ENCODE results near the gene LRRC28.

LRRC28 gene

DNA sequence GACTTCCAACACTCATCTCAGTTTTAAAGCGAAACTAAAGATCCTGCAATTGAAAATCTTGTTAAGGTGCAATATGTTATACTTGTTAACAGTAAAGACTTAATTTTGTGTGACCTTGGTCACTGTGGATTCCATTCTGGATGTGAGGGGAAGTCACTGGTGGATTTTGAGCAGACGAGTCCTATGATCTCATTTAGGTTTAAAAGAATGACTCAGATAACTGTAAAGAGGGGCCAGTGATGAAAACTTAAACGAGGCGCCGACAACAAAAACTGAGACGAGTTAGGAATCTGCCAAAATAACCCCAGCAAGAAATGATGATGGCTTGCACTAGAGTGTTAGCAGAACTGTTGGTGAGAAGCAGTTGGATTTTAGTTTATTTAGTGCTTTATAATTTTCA is 56.5 kb downstream of the LRRC28 start:
- no peak for DNase-seq

DNA sequence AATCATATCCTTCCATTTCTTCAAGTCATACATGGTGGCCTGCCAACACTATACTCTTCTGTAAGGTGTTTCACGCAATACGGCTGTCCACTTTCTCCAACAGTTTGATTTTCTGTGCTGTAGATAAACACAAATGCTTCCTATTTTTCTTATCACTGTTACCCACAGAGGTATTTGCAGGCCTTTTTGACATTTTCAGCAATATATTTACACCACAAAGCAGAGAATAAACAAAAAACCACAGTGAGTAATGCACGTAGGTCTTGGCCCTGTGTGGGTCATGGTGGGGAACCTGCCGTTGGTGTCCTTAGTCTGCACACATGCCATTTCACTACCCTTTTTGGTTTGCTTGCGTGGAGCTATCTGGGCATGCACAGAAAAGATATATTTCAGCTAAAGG is 59.5 kb downstream of the LRRC28 start:
- no peak for DNase-seq

DNA sequence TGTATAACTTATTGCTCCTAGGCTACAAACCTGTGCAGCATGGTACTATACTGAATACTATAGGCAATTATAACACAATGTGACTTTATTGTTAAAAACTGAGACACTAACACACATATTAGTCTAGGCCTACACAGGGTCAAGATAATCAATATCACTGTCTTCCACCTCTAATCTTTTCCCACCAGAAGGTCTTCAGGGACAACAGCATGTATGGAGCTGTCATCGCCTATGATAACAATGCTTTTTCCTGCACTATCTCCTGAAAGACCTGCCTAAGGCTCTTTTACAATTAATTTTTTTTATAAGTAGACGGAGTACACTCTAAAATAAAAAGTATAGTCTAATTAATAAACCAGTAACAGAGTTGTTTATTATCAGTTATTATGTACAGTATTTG is 60.9 kb downstream of the LRRC28 start:
- DNase-seq: no peak

- DNase-seq: no peak
Measured at GRCh38 chr15:99312794-99313193, 61.5 kb downstream of the LRRC28 start.

GRCh38 chr15:99315636-99316035 is 64.4 kb downstream of the LRRC28 start:
- no peak for DNase-seq

DNA sequence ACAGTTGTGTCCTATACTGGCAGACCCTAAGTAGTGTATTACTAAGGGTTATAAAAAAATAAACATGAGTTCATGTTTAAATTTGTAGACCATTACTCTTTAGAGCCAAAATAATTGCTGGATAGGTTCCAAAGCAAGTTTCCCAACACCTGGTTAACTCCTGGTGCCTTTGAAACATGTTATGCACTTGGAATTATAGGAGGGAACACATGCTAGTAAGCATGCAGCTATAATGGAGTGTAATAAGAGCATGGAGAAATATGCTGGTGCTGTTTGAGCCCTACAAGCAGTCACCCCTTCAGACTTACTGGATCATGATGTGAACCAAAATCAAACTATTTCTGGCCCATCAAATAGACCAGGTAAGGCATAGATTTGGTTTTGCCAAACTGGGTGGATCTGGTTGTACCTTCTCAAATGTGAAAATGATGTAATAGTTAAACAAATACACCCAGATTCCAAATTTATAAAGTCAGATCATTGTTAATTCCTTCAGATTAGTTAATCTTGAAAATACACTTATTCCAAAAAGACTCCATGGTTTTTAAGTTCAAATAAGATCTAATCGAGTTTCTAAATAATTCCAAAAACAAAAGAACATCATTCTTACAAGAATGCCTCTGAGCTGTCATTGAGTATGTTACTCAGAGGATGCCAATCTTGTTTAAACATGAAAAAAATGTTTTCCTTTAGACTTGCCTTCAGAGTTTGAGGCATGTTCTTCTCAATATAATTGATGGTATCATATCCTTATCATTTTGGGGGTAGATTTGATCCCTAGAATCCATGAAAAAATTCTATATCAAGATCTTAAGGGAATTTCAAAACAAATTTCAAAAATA is 69.3 kb downstream of the LRRC28 start:
- no peak for DNase-seq

DNA sequence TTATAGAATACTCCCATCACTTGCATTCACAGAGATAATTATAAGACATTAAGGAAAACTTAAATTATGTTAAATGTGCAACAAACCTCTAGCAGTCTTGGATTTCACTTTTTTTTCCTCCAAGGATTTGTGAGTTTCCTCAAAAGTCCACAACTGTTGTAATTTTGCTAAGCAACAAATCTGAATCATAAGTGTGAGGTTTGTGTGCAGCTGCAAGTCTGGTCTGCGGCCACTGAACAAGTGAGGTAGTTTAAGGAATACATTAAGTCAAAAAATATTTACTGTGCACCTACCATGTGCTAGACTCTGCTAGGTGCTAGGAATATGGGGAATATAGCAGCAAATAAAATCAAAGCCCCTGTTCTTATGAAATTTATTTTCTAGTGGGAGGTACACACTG is 70.2 kb downstream of the LRRC28 start:
- no peak for DNase-seq

- no peak for DNase-seq
Measured at GRCh38 chr15:99322643-99323405, 71.5 kb downstream of the LRRC28 start.

GRCh38 chr15:99324082-99324620 is 72.9 kb downstream of the LRRC28 start:
- DNase-seq: peak; percentile 92

GRCh38 chr15:99324700-99325099 is 73.4 kb downstream of the LRRC28 start:
- DNase-seq: no peak

DNA sequence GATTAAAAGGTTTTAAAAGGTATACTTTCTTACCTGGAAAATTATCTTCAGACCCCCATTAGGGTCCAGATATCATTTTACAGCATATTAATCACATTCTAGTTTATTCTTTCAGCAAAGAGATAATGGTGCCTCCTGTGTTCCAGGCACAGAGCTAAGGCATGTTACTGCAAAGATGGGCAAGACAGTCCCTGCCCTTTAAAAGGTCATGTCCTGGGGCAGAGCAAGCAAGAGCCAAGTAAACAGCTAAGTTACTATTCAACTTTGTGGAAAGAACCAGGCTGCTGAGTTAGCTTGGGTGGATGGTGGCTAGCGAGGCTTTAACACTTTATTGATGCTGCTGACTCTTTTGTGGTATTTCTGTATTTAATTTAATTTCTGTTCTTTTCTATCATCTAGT is 75.0 kb downstream of the LRRC28 start:
- DNase-seq: no peak

DNA sequence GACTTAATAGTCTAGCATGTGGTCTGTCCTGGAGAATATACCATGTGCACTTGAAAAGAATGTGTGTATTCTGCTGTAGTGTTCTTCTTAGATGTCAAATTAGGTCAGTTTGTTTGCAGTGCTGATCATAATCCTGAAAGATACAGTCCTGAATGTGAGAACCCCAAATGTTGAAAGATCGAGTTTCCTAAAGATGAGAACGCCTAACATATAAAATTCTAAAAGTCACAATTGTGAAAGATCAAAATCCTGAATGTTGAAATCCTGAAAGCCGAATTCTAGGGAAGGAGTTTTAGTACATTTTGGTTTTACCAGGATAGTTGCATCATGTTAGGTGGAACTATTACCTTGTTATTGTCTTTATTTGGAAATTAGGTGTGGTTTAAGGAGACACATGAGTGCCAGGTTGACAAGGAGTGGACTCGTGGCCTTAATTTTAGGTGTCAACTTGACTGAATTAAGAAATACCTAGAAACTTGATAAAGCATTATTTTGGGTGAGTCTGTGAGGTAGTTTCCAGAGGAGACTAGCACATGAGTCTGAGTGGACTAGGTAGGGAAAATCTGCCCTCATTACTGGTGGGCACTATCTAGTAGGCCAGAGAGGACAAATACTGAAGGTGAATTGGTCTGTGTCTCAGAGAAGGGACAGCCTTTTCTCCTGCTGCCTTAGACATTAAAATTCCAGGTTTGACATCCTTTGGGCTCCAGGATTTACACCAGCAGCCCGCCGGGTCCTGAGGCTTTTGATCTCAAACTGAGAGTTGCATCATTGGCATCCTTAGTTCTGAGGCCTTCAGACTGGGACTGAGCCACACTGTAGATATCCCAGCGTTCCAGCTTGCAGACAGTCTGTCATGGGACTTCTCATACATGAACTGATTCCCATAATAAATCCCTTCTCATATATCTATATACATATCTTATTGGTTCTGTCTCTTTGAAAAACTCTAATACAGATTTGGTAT is 77.1 kb downstream of the LRRC28 start:
- DNase-seq: peak; percentile 40

- no peak for DNase-seq
Measured at GRCh38 chr15:99331381-99331780, 80.1 kb downstream of the LRRC28 start.

DNA sequence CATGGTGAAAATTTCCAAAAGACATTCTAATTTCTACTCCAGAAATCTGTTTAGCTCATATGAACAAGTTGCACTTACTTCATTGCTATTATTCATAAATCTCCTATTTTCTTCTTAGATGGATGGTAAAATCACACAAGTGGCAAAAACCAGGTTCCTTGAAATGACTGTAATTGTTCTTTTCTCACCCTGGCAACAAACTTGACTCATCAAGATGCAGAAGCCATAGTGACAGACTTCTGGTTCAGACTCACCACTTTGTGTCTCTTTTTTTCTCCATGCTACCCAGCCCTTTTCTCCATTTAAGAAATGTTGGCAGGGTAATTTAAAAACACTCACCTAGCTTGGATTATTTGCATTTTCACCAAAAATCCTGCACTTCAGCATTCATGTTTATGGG is 82.1 kb downstream of the LRRC28 start:
- DNase-seq: no peak

DNA sequence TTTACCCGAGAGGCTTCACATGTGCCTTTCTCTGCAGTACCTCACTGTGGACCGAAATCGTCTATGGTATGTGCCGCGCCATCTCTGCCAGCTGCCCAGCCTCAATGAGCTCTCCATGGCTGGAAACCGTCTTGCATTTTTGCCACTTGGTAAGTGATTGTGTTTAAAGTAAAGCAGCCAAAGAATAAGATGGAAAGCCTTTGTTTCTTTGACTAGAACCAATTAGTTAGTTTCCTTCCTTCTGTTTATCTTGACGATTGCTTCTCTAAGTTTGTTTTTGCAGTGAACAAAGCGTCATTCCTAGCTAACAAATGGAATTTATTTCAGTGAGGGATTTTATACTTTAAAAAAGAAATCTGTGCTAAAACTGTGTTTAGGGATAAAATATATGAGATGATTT is 82.7 kb downstream of the LRRC28 start:
- DNase-seq: no peak

GRCh38 chr15:99335508-99335907 is 84.2 kb downstream of the LRRC28 start:
- DNase-seq: no peak

DNA sequence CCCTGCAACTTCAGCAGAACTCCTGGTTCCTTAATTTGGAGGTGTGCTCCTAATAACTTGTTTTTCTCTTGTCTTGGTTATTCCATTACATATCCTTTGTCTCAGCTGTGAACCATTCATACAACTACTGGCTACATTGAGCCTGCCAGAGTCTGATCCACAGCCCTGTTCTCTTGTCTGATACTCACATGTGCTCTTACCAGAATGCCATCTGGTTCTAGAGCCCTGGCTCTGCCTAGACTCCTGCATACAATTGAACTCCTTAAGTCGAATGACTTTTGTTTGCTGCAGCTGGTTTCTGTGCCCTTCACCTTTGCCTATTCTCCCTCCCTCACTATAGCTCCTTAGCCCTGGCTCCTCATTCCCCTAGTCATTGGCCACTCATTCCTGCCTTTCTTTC is 85.5 kb downstream of the LRRC28 start:
- DNase-seq: no peak

GRCh38 chr15:99340347-99340746 is 89.1 kb downstream of the LRRC28 start:
- no peak for DNase-seq

DNA sequence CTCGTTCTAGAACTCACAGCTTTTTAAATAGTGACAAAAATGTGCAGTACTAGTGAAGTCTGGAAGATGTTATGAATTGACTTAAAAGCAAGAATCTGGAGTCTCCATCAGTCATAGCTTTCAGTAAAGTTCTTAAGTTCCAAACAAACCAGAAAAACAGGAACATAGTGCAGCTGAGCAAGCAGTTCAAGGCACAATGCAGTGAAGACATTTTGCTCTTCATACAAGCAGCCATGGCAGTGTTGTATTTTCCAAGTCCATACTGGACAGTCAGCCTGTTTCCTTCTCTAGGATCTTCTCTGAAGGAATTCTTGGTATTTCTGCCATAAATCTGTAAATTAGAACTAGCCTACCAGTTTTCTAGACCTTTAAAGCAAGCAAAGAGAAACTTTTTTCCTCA is 90.5 kb downstream of the LRRC28 start:
- no peak for DNase-seq

GRCh38 chr15:99343208-99343607 is 91.9 kb downstream of the LRRC28 start:
- no peak for DNase-seq

- no peak for DNase-seq
Measured at GRCh38 chr15:99343881-99344551, 92.7 kb downstream of the LRRC28 start.

GRCh38 chr15:99344639-99345038 is 93.4 kb downstream of the LRRC28 start:
- DNase-seq: no peak

All from inflammatory macrophage treated with lipopolysaccharide for 4 hours (primary cell).